NCI-H2081 treated with DMSO at 0.1 percent for 48 hours (cell line): ENCODE results near the gene UROC1.

ENCODE experiments used
- DNase-seq: peaks from one replicate; lab custom pipeline; 2025; lab: John Stamatoyannopoulos, UW

UROC1 gene

GRCh38 chr3:126530171-126531050 lies 12.8 kb upstream of the UROC1 start:
- DNase-seq, result no peak

GRCh38 chr3:126529585-126530170 lies 12.1 kb upstream of the UROC1 start:
- DNase-seq, result no peak

DNA sequence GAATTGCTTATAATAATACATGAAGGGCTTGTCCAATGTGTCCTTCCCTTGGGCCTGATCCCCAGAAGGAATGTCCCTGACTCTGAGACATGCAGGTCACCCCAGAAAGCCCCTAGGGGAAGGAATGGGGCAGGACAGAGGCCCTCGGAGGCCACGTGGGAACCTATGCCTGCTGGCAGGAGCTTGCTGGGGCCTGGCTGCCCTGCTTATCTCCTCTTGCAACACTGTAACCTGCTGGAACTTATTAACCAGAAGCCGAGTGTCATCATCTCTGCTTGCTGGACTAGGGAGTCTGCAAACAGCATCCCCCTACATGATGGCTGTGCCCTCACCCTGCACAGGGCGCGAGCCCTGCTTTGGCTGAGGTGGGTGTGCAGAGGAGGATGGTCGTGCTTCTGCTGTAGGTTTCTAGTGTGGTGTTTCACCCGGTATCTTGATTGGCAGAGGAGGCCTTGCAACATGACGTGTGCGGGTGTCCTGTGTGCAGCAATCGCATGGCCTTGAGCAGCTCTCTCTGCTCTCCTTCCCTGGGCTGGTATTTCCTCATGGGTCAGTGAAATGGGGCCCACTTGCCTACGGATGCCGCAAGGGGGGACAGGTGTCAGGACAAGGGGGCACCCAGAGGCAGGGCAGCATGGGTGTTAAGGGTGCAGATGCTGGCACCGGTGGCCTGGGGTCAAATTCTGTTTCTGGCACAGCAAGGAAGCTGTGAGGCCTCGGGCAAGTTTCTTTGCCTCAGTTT lies 11.4 kb upstream of the UROC1 start:
- DNase-seq, result no peak

GRCh38 chr3:126528419-126528799 lies 10.8 kb upstream of the UROC1 start:
- DNase-seq, result no peak

GRCh38 chr3:126527455-126528211 lies 10.1 kb upstream of the UROC1 start:
- no peak for DNase-seq

DNA sequence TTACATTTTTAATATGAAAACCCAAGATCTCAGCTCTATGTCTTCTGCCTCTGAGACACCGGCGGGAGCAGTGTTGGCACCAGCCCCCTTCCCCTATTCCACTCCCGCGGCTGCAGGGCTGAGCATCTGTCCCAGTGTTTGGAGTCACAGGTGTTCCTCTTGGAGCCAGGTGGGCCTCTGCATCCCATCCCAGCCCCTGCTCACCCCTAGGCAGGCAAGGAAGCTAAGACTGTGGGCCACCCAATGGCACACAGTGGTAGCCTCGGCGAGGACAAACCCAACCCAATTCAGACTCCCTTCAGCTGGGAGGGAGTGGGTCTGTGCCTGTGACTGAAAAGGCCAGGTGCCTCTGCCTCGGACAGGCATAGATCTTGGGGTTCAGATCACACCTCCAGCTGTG lies 9.4 kb upstream of the UROC1 start:
- no peak for DNase-seq

GRCh38 chr3:126526668-126527005 lies 9.1 kb upstream of the UROC1 start:
- no peak for DNase-seq

GRCh38 chr3:126525853-126526667 lies 8.5 kb upstream of the UROC1 start:
- no peak for DNase-seq

GRCh38 chr3:126525091-126525852 lies 7.7 kb upstream of the UROC1 start:
- DNase-seq, result no peak

DNA sequence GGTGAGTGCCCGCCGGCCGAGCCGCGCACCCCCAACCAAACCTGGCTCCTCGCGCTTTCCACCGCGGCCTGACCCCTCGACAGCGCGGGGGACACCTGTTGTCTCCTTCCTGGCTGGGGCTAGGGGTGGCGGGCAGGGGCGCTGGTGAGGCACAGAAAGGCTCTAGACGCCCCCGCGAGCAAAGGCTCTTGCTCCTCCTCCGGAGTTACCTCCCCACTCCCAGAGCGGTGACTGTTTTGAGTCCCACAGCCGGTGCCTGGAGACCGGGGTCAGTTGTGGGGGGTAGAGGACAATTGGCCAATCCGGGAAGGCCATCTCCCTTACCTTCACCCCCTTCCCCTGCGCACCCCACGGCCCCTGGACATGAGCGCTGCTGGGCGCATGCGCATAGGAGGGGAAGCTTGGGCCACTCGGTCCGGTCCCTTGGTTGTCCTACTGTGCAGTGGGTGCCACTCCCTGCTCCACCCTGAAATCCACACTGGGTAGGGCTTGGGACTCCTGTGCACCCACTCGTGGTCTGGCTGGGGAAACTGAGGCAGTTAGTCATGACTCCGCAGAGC lies 6.9 kb upstream of the UROC1 start:
- DNase-seq, result no peak

GRCh38 chr3:126523745-126524428 lies 6.3 kb upstream of the UROC1 start, which contains the start of gene CHST13:
Gene CHST13, plus strand, starts transcription at chr3:126524155. Its CDS starts 178 bp downstream, at chr3:126524333.
- DNase-seq, result no peak

GRCh38 chr3:126522363-126522788 lies 4.8 kb upstream of the UROC1 start:
- DNase-seq, result no peak

GRCh38 chr3:126521122-126521891 lies 3.7 kb upstream of the UROC1 start:
- no peak for DNase-seq

- no peak for DNase-seq
Measured at GRCh38 chr3:126519506-126520455, 2.2 kb upstream of the UROC1 start.

DNA sequence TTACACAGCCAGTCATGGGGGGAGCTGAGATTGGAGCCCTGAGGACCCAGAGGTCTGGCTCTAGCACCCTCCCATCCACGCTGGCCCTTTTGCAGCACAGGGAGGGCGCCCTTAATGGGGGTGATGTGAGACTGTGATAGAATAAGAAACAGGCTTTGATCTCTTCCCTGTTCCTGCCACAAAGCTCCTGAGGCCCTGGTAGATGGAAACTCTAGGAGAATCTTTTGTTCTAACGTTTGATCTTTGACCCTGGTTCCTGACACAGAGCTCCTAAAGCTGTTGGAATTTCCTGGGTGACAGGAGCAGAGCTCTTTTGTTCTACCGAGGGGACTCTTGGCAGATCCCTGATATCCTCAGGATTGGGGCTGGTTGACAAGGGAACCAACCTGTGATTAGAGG lies 1.2 kb upstream of the UROC1 start:
- DNase-seq, result no peak

DNA sequence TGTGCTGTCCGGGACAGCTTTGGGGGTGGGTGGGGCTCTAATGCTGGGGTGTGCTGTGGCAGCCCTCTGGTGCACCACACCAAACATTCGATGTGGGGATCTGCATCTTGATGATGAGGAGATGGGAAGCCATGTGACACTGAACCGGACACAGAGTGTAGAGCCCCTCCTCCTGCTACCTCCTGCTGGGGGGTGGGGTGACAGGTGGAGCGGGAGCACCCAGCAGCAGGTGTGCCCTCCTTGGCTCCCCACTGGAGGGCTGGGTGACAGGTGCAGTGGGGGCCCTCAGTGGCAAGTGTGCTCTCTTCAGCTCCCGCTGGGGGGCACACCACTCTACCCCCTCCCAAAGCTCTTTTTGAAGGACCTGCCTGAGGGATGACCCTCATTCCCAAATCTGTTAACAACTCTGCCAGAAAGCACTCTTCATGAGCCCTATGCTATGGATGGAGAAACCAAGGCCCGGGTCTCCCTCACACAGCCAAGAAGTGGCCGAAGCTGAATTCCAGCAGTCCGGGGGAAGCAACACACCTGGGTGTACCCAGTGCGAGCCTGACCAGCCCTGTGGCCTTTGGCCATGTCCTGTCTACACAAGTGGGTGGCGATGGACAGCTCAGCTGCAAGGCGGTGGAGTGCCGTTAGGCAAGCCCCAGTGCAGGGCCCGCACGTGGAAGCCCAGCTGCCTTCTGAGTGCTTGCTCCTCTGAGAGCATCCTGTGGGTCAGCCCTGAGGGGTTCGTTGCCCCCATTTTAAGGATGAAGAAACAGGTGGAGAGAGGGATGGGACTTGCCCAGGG lies 609 bp upstream of the UROC1 start:
- DNase-seq, result no peak

DNA sequence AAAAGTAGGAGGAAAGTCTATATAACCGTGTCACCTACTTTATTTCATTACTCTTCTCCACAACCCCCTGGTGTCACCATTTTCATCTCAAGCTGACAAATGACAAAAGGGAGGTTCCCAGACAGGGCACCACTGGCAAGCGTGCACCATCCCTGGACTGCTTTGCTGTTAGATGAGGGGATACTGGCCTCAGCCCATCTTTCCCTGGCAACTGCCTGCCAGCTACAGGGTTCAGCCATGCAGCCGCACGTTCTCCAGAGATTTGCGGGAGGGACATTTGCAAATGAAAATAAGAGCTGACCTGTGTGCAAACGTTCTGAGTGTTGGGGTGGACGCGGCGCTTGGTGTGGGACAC lies 660 bp downstream of the UROC1 start:
- DNase-seq, result no peak
